Activated CD4-positive, alpha-beta memory T cell treated with anti-CD3 and anti-CD28 coated beads, Interleukin-2, amount 10 ng/mL, durations not matched to agents 7 days and 5 days (primary cell): ENCODE data around the gene ADAMTSL2. TPM values are rescaled to one million over a fixed set of nuclear protein-coding genes. Genes with fewer than 3 reads are reported as not detected.

Experiments
- CTCF ChIA-PET: fragments of 350-600 bp; sonication (Branson Sonifier 250); formaldehyde crosslinking; loops from one replicate; lab custom pipeline; 2021; ENCODE audit warnings: antibody characterized with exemption, inconsistent platforms; lab: Charles Lee
- POLR2A ChIA-PET: fragments of 350-600 bp; sonication (Branson Sonifier 250); formaldehyde crosslinking; loops from one replicate; lab custom pipeline; 2021; ENCODE audit warnings: antibody characterized with exemption; lab: Charles Lee
- DNase-seq: peaks from one replicate; pipeline ENCODE4 v3.0.0-alpha.2; 2020
- H3K27ac Mint-ChIP-seq: one replicate; pipeline ENCODE4 v1.8.0; 2021; ENCODE audit warnings: mild to moderate bottlenecking, mixed read lengths
- H3K27me3 Mint-ChIP-seq: one replicate; pipeline ENCODE4 v1.8.0; 2021; ENCODE audit warnings: mixed read lengths
- H3K36me3 Mint-ChIP-seq: one replicate; pipeline ENCODE4 v1.8.0; 2021; ENCODE audit warnings: low read depth, mixed read lengths
- H3K4me1 Mint-ChIP-seq: one replicate; pipeline ENCODE4 v1.8.0; 2021; ENCODE audit warnings: mixed read lengths
- H3K4me3 Mint-ChIP-seq: one replicate; pipeline ENCODE4 v1.8.0; 2021; ENCODE audit warnings: mild to moderate bottlenecking, mixed read lengths
- H3K9me3 Mint-ChIP-seq: one replicate; pipeline ENCODE4 v1.8.0; 2021; ENCODE audit warnings: mixed read lengths
- total RNA-seq, 2 experiments: library from RNA; stranded (reverse); gene quantifications; one replicate each; pipeline ENCODE4 v1.2.3, GENCODE V29; 2021

The ADAMTSL2 gene
- total RNA-seq, 2 experiments from 2014 or later = not detected

DNA sequence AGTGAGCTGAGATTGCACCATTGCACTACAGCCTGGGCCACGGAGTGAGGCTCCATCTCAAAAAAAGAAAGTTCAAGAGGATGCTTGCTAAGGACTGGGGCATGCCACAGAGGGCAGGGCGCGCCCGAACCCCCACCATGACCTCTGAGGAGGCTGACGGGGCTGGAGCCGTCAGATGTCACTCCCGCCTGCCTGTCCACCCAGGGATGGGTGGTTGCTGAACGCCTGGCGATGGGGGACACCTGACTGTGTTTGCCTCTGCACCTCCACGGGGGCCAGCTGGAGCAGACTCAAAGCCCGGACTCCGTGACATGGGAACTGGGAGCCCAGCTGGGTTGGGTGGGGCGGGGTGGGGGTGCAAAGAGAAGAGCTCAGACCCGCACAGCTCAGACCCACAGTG lies 31.9 kb downstream of the ADAMTSL2 start:
- DNase-seq = no peak
- Mint-ChIP-seq H3K27me3 (no peaks in the 10 kb centered on the region), H3K4me1 (no peaks in the 10 kb centered on the region), H3K4me3 (no peak overlapping the region), H3K9me3 (no peaks in the 10 kb centered on the region), H3K27ac (no peak overlapping the region), H3K36me3 (no peaks in the 10 kb centered on the region)
- POLR2A ChIA-PET = no interaction called here
- CTCF ChIA-PET = no interaction called here

DNA sequence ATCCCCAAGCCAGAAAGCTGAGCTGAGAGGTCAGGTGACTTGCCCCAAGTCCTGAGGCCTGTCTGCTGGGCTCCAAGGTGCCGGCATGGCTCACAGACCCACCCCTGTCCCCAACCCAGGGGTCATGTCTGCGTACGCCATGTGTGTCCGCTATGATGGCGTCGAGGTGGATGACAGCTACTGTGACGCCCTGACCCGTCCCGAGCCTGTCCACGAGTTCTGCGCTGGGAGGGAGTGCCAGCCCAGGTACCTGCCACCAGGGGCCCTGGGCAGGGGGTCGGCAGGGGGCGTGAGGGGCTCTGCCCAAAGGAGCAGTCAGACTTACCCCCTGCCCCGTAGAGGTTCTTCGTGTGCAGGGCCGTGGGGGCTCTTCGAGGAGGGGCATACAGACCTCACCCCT lies 32.3 kb downstream of the ADAMTSL2 start:
- Mint-ChIP-seq H3K9me3 (no peaks in the 10 kb centered on the region), H3K36me3 (no peaks in the 10 kb centered on the region), H3K27ac (no peak overlapping the region), H3K4me1 (no peaks in the 10 kb centered on the region), H3K4me3 (no peak overlapping the region), H3K27me3 (no peaks in the 10 kb centered on the region)
- ChIA-PET CTCF (no interaction called here), POLR2A (no interaction called here)
- DNase-seq = no peak

DNA sequence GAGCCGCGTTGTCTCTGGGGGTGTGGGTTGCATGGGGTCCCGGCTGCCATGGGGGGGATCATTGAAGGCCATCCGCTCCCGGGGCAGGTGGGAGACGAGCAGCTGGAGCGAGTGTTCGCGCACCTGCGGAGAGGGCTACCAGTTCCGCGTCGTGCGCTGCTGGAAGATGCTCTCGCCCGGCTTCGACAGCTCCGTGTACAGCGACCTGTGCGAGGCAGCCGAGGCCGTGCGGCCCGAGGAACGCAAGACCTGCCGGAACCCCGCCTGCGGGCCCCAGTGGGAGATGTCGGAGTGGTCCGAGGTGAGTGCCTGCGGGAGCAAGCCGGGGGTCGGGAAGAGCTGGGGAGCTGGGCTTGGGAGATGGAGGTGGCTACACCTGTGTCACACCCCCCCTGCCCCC lies 33.7 kb downstream of the ADAMTSL2 start:
- POLR2A ChIA-PET = no interaction called here
- no peaks in the 10 kb centered on the region for H3K4me1 Mint-ChIP-seq
- no peaks in the 10 kb centered on the region for H3K36me3 Mint-ChIP-seq
- no peak overlapping the region for H3K27ac Mint-ChIP-seq
- H3K27me3 Mint-ChIP-seq = no peaks in the 10 kb centered on the region
- H3K9me3 Mint-ChIP-seq = no peaks in the 10 kb centered on the region
- CTCF ChIA-PET = no interaction called here
- DNase-seq = no peak
- H3K4me3 Mint-ChIP-seq = no peak overlapping the region

DNA sequence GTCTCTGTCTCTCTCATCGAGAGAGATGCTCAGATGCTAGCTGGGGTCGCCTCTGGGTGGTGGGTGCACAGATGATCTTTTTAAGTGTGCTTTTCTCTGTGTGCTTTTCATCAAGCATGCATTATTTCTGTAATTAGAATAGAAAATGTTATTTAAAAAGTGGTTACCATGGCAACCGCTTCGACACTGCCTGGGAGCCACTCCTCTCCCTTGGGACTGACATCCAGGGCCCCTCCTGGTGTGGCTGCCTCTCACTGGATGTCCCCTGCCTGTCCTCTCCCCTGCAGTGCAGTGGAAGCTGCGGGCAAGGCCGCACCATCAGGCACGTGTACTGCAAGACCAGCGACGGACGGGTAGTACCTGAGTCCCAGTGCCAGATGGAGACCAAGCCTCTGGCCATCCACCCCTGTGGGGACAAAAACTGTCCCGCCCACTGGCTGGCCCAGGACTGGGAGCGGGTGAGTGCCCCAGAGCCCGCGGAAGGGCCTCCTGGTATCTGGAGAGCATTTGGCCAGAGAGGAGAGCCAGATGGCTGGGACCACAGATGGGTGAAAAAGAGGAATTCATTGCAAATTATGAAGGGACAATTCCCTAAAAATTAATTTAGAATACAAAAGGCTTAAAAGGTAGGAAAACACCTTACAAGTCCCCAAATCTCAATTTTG lies 34.7 kb downstream of the ADAMTSL2 start:
- no peak for DNase-seq
- POLR2A ChIA-PET = no interaction called here
- H3K36me3 Mint-ChIP-seq = no peaks in the 10 kb centered on the region
- no peak overlapping the region for H3K4me3 Mint-ChIP-seq
- CTCF ChIA-PET = no interaction called here
- H3K4me1 Mint-ChIP-seq = no peaks in the 10 kb centered on the region
- no peaks in the 10 kb centered on the region for H3K9me3 Mint-ChIP-seq
- no peak overlapping the region for H3K27ac Mint-ChIP-seq
- no peaks in the 10 kb centered on the region for H3K27me3 Mint-ChIP-seq

DNA sequence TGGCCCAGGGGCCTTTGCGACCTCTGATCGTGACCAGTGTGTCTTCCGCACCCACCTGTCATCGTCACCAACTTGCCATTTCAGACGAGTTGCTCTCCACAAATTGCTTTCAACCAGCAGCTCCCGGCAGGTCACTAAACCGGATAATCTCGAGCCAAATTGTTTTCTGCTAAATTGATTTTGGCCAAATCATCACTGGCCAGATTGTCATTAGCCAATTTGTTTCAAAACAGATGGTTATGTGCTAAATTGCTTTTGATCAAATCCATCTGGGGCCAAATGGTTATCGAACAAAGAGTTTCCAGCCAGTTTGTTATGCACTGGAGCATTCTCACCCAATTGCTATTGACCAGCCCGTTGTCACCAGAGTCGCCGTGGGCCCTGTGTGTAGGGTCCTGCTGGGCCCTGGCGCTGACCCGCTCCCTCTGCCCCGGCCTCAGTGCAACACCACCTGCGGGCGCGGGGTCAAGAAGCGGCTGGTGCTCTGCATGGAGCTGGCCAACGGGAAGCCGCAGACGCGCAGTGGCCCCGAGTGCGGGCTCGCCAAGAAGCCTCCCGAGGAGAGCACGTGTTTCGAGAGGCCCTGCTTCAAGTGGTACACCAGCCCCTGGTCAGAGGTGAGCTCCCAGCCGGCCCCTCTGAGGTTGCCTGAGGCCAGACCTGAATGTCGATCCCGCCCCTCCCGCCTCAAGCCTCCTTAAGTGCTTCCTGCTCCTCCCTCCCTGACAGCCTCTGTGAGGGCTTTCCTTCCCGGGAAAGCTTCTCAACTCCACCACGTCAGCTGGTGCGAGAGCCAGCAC lies 35.6 kb downstream of the ADAMTSL2 start:
- no peak for DNase-seq
- Mint-ChIP-seq H3K4me3 (no peak overlapping the region), H3K27me3 (no peaks in the 10 kb centered on the region), H3K36me3 (no peaks in the 10 kb centered on the region), H3K4me1 (no peaks in the 10 kb centered on the region), H3K27ac (no peak overlapping the region), H3K9me3 (no peaks in the 10 kb centered on the region)
- CTCF ChIA-PET = no interaction called here
- POLR2A ChIA-PET = no interaction called here

DNA sequence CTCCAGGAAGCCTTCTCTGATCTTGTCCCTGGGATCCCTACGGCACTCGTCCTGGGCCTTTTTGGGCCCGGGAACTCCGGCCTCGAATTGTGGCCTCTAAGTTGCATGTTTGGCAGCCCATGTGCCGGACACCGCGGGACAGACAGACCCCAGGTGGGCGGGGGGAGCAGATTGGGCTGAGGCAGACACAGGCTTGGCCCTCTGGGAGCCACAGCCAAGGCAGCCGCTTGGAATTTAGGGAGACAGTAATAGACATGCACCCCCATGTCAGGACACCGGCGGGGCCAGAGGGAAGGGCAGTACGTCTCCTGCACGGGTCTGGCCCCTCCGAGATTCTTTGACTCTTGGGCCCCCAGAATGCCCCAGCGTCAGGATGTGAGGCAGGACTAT lies 36.2 kb downstream of the ADAMTSL2 start:
- DNase-seq = no peak
- Mint-ChIP-seq H3K4me1 (no peaks in the 10 kb centered on the region), H3K36me3 (no peaks in the 10 kb centered on the region), H3K4me3 (no peak overlapping the region), H3K27ac (no peak overlapping the region), H3K27me3 (no peaks in the 10 kb centered on the region), H3K9me3 (no peaks in the 10 kb centered on the region)
- CTCF ChIA-PET = no interaction called here
- POLR2A ChIA-PET = no interaction called here

DNA sequence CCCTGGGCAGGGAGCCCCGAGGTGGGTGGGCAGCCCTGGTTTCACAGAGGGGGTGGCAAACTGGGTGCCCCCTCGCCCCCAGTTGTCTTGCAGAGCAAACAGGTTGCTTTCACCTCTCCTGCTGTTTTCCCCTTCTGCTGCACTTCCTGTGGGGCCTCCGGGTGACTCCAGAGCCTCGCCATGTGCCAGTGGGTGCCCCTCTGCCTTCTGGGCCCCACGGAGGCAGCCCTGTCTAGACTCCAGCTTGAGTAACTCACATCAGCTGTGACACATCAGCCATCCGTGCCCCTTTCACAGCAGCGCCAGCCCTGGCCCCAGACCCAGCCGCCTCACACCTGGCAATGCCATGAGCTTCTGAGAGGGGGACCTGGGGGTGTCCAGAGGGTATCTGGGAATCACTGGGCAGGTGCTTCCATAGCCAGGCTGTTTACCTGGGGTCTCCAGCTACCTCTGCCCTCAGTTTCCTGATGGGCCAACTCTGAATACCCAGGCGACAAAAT lies 36.9 kb downstream of the ADAMTSL2 start:
- Mint-ChIP-seq H3K4me1 (no peaks in the 10 kb centered on the region), H3K27ac (no peak overlapping the region), H3K27me3 (peaks cover under 1% of the 10 kb centered on the region), H3K4me3 (no peak overlapping the region), H3K36me3 (no peaks in the 10 kb centered on the region), H3K9me3 (no peaks in the 10 kb centered on the region)
- ChIA-PET CTCF (no interaction called here), POLR2A (no interaction called here)
- no peak for DNase-seq

DNA sequence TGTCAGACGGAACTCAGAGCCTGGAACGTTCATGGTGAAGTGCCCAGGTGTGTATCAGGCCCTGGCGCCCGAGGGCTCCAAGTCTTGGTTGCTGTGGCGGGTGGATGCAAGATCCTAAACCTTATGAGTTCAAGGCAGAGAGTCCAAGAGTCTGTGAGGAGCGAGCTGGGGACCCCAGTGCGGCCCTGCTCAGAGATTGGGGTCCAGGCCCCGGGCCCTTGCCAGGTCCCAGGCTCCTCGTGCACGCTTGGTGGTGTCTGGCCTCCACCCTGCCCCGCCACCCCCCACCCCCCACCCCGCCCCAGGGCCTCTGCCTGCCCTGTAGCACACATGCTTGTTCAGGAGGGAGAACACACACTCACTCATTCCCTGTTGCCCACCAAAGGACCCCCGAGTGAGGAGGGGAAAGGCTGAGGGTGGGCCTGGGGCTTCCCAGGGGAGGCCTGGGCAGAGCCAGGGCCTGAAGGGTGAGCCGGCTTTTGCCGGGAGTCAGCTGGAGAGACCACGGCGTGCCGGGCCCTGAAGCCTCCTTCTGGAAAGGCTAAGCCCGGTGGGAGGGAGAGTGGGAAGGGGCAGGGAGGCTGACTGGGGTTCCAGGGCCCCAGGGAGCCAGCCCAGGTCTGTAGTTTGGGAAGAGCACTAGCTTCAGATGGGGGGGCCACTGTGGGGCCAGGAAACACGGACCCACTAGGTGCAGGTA lies 37.5 kb downstream of the ADAMTSL2 start:
- POLR2A ChIA-PET = no interaction called here
- H3K4me3 Mint-ChIP-seq = no peak overlapping the region

DNA sequence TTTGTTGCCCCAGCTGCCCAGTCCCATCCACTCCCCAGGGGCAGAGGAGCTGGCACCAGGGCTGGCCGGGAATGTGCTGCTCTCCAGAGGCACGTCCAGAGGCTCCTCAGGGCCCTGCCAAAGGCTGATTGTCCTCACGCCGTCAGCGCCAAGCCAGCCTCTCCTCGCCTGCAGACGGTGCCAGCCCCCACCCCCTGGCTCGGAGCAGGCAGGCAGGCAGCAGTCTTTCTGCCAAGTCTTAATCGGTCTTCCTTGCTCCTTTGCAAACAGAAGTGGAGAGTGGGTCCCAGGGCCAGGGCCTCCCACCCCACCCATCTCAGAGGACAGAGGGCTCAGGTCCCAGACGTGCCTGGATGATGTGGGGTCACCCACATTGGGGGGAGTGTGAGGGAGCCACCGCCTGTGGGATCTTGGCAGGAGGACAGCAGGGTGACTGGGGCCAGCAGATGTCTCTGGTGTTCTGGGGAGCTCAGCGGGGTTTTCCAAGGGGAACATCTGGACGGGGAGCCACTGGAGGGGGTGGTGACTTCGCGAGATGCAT lies 38.4 kb downstream of the ADAMTSL2 start:
- Mint-ChIP-seq H3K4me1 (no peaks in the 10 kb centered on the region), H3K27me3 (peaks cover 6% of the 10 kb centered on the region), H3K9me3 (no peaks in the 10 kb centered on the region), H3K27ac (no peak overlapping the region), H3K36me3 (no peaks in the 10 kb centered on the region), H3K4me3 (no peak overlapping the region)
- DNase-seq = no peak
- ChIA-PET POLR2A (no interaction called here), CTCF (no interaction called here)

More for the DNA sequence above, 37.5 kb downstream of the ADAMTSL2 start:
- Mint-ChIP-seq H3K36me3 (no peaks in the 10 kb centered on the region), H3K4me1 (no peaks in the 10 kb centered on the region), H3K27me3 (peaks cover 6% of the 10 kb centered on the region), H3K9me3 (no peaks in the 10 kb centered on the region), H3K27ac (no peak overlapping the region)
- CTCF ChIA-PET = no interaction called here
- no peak for DNase-seq

DNA sequence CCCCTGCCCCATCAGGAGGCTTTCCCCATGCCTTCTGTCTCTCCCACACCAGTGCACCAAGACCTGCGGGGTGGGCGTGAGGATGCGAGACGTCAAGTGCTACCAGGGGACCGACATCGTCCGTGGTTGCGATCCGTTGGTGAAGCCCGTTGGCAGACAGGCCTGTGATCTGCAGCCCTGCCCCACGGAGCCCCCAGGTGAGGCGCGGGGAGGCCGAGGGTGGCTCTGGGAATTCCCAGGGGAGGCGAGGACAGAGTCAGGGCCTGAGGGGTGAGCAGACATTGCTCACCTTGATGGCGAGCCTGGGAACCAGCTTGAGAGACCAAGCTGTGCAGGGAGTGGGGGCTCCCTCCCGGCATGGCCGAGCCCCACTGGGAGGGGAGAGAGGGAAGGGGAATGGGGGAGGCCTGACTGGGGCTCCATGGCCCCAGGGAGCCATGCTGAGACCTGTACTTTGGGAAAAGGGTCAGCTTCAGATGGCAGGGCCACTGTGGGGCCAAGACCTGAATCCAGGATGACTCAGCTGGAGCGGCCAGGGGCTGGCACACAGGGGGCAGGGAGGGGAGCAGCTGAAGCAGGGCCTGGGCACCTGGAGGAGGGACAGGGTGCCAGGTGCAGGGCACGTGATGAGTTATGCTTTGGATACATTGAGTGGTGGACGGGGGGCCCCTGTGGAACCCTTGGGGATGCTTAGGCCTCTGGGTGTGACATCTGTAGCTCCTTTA lies 39.4 kb downstream of the ADAMTSL2 start:
- Mint-ChIP-seq H3K9me3 (no peaks in the 10 kb centered on the region), H3K27me3 (peaks cover 10% of the 10 kb centered on the region), H3K4me1 (no peaks in the 10 kb centered on the region), H3K4me3 (no peak overlapping the region), H3K36me3 (no peaks in the 10 kb centered on the region), H3K27ac (no peak overlapping the region)
- no peak for DNase-seq
- CTCF ChIA-PET = no interaction called here
- POLR2A ChIA-PET = no interaction called here

DNA sequence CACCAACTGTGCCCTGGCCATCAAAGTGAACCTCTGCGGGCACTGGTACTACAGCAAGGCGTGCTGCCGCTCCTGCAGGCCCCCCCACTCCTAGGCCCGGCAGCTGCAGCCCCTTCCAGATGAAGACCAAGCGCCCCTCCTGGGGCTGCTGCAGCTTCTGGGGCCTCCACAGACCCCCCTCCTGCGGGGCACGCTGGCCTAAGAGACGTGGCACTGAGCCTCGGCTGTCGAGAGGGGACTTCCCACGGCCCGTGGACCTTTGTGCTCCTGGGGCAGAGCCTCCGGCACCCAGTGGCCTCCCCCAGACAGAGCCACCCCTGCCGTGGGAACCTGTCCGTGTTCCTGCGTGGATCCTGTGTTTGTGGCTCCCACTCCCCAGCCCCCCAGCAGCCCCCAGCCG lies 40.3 kb downstream of the ADAMTSL2 start:
- Mint-ChIP-seq H3K9me3 (no peaks in the 10 kb centered on the region), H3K36me3 (no peaks in the 10 kb centered on the region), H3K27me3 (peaks cover 14% of the 10 kb centered on the region), H3K4me1 (no peaks in the 10 kb centered on the region), H3K4me3 (no peak overlapping the region), H3K27ac (no peak overlapping the region)
- CTCF ChIA-PET = no interaction called here
- DNase-seq = no peak
- POLR2A ChIA-PET = no interaction called here

DNA sequence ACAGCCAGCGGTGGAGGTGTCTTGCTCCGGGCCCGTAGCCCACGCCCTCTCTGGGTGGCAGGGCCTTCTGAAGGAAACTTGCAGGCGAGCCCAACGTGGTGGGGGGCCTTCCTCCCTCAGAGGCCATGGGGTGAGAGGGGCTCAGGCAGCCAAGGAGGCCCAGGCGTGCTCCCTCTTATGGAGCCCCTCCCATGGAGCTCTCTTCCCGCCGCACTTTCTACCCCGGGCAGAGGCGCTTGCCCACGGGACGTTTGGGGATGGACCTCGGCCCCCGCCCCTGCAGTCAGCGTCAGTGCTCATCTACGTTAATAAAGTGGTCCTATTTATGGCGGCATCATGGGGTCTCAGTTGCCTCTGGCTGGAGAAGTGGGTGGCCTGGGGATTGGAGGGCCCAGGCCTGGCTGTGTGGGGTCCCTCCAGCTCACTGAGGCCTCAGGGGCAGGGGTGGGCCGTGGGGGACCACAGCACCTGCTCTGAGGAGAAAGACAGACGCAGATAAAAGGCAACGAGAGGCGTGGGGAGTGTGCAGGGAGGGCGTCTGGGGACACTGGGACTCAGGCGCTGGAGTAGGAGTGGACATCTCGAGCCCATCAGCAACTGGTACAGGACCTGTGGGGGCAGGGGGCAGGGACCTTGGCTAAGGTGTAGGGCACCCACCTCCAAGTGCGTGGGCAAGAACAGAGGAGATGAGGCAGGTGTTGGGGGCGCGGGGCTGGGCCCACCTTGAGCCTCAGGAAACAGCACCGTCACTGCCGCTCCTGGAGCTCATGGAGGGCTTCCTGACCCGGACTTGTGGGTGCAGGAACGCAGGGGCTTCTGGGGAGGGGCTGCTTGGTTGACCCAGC lies 40.9 kb downstream of the ADAMTSL2 start:
- Mint-ChIP-seq H3K36me3 (no peaks in the 10 kb centered on the region), H3K9me3 (no peaks in the 10 kb centered on the region), H3K4me1 (no peaks in the 10 kb centered on the region), H3K27ac (no peak overlapping the region), H3K4me3 (no peak overlapping the region), H3K27me3 (peaks cover 17% of the 10 kb centered on the region)
- no peak for DNase-seq
- POLR2A ChIA-PET = no interaction called here
- CTCF ChIA-PET = no interaction called here
